Measurements from ENCODE around the gene PLIN1. TPM values are rescaled to one million over a fixed set of nuclear protein-coding genes. Genes with fewer than 3 reads are reported as not detected.

PLIN1 gene, protein sequence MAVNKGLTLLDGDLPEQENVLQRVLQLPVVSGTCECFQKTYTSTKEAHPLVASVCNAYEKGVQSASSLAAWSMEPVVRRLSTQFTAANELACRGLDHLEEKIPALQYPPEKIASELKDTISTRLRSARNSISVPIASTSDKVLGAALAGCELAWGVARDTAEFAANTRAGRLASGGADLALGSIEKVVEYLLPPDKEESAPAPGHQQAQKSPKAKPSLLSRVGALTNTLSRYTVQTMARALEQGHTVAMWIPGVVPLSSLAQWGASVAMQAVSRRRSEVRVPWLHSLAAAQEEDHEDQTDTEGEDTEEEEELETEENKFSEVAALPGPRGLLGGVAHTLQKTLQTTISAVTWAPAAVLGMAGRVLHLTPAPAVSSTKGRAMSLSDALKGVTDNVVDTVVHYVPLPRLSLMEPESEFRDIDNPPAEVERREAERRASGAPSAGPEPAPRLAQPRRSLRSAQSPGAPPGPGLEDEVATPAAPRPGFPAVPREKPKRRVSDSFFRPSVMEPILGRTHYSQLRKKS
- total RNA-seq (2014; rRNA removed; shearing (Covaris generic)), result 0.50 and 0.90 TPM in 2 replicates
- polyA plus RNA-seq (2016; fragmentation: Nextera tagmentation; extraction: Ambion mirVana), result 0.21 and 0.45 TPM in 2 replicates
- long read RNA-seq, result 0 reads

DNA sequence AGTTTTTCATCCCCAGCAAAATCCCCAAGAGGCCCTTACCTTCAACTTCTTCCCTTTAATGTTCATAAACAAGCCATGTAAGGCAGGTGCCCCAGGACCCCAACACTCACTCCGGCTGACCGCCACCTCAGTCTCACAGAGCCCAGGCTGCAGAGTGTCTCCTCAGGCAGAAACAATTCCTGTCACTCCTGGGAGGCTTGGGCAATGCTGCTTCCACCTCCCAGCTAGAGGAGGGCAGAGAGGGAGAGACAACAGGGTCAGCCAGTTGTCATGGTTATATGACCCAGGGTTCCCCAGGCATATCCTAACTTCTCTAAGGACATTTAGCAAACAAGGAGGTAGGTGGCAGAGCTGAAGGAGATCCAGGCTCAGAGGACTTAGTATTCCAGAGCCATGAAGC is at the start of gene PLIN1:
Gene PLIN1 (minus strand): TSS at position 156 of the 400 bp plus-strand sequence. CDS start 1,878 bp downstream, outside the sequence.
- H3K4me2 ChIP-seq, result no peak within 1 kb of the TSS
- Mint-ChIP-seq H3K9me3 (no peaks in the 10 kb centered on the region), H3K4me1 (no peaks in the 10 kb centered on the region), H3K36me3 (ENCODE audit: low read depth) (no peaks in the 10 kb centered on the region), H3K27ac (no peak within 1 kb of the TSS), H3K27me3 (ENCODE audit: insufficient read depth, low read depth, poor library complexity) (peaks cover 11% of the 10 kb centered on the region), H3K4me3 (no peak within 1 kb of the TSS)
- ATAC-seq, result no peak
- no peaks in the 10 kb centered on the region for H3K9me2 ChIP-seq (ENCODE audit: insufficient read depth)
- H3K27me3 ChIP-seq (ENCODE audit: insufficient read depth), result no peaks in the 10 kb centered on the region
- H3K4me1 ChIP-seq (ENCODE audit: insufficient read depth), result no peaks in the 10 kb centered on the region
- no peaks in the 10 kb centered on the region for H3F3A ChIP-seq (replicated peaks; ENCODE audit: low read depth)
- no peak for DNase-seq (ENCODE audit: low spot score)
- H3K36me3 ChIP-seq (ENCODE audit: insufficient read depth), result no peaks in the 10 kb centered on the region
- H3K4me3 ChIP-seq, result no peak within 1 kb of the TSS
- H4K20me1 ChIP-seq (replicated peaks; ENCODE audit: insufficient read depth), result no peaks in the 10 kb centered on the region; the same call in 1 of the 2 replicates
- no peak within 1 kb of the TSS for H2AFZ ChIP-seq
- H3K79me2 ChIP-seq (replicated peaks; ENCODE audit: insufficient read depth), result no peaks in the 10 kb centered on the region
- H3K27ac ChIP-seq (ENCODE audit: low read depth), result no peak within 1 kb of the TSS
- TF ChIP-seq, protein P1, sequence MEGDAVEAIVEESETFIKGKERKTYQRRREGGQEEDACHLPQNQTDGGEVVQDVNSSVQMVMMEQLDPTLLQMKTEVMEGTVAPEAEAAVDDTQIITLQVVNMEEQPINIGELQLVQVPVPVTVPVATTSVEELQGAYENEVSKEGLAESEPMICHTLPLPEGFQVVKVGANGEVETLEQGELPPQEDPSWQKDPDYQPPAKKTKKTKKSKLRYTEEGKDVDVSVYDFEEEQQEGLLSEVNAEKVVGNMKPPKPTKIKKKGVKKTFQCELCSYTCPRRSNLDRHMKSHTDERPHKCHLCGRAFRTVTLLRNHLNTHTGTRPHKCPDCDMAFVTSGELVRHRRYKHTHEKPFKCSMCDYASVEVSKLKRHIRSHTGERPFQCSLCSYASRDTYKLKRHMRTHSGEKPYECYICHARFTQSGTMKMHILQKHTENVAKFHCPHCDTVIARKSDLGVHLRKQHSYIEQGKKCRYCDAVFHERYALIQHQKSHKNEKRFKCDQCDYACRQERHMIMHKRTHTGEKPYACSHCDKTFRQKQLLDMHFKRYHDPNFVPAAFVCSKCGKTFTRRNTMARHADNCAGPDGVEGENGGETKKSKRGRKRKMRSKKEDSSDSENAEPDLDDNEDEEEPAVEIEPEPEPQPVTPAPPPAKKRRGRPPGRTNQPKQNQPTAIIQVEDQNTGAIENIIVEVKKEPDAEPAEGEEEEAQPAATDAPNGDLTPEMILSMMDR (conservative IDR thresholded peaks at IDR 0.05; ENCODE audit: low read depth in 2 of 2), result no peak
- TF ChIP-seq POLR2AphosphoS5 (IDR thresholded peaks at IDR 0.05; ENCODE audit: low read depth) (no peak), EZH2phosphoT487 (IDR thresholded peaks at IDR 0.05; ENCODE audit: unreplicated experiment) (no peak), JUNB (IDR thresholded peaks at IDR 0.05; ENCODE audit: unreplicated experiment) (no peak), NANOG (IDR thresholded peaks at IDR 0.05; ENCODE audit: borderline replicate concordance) (no peak), EZH2 (IDR thresholded peaks at IDR 0.05; ENCODE audit: low read depth, unreplicated experiment) (no peak), CREB1 (CRISPR knock-in tag; IDR thresholded peaks at IDR 0.05; ENCODE audit: low read depth) (no peak), ZNF331 (CRISPR knock-in tag; IDR thresholded peaks at IDR 0.05; ENCODE audit: low read depth) (no peak), STAT1 (IDR thresholded peaks at IDR 0.05; ENCODE audit: unreplicated experiment) (no peak), ZNF114 (CRISPR knock-in tag; IDR thresholded peaks at IDR 0.05) (no peak)
- TF ChIP-seq, protein P2, sequence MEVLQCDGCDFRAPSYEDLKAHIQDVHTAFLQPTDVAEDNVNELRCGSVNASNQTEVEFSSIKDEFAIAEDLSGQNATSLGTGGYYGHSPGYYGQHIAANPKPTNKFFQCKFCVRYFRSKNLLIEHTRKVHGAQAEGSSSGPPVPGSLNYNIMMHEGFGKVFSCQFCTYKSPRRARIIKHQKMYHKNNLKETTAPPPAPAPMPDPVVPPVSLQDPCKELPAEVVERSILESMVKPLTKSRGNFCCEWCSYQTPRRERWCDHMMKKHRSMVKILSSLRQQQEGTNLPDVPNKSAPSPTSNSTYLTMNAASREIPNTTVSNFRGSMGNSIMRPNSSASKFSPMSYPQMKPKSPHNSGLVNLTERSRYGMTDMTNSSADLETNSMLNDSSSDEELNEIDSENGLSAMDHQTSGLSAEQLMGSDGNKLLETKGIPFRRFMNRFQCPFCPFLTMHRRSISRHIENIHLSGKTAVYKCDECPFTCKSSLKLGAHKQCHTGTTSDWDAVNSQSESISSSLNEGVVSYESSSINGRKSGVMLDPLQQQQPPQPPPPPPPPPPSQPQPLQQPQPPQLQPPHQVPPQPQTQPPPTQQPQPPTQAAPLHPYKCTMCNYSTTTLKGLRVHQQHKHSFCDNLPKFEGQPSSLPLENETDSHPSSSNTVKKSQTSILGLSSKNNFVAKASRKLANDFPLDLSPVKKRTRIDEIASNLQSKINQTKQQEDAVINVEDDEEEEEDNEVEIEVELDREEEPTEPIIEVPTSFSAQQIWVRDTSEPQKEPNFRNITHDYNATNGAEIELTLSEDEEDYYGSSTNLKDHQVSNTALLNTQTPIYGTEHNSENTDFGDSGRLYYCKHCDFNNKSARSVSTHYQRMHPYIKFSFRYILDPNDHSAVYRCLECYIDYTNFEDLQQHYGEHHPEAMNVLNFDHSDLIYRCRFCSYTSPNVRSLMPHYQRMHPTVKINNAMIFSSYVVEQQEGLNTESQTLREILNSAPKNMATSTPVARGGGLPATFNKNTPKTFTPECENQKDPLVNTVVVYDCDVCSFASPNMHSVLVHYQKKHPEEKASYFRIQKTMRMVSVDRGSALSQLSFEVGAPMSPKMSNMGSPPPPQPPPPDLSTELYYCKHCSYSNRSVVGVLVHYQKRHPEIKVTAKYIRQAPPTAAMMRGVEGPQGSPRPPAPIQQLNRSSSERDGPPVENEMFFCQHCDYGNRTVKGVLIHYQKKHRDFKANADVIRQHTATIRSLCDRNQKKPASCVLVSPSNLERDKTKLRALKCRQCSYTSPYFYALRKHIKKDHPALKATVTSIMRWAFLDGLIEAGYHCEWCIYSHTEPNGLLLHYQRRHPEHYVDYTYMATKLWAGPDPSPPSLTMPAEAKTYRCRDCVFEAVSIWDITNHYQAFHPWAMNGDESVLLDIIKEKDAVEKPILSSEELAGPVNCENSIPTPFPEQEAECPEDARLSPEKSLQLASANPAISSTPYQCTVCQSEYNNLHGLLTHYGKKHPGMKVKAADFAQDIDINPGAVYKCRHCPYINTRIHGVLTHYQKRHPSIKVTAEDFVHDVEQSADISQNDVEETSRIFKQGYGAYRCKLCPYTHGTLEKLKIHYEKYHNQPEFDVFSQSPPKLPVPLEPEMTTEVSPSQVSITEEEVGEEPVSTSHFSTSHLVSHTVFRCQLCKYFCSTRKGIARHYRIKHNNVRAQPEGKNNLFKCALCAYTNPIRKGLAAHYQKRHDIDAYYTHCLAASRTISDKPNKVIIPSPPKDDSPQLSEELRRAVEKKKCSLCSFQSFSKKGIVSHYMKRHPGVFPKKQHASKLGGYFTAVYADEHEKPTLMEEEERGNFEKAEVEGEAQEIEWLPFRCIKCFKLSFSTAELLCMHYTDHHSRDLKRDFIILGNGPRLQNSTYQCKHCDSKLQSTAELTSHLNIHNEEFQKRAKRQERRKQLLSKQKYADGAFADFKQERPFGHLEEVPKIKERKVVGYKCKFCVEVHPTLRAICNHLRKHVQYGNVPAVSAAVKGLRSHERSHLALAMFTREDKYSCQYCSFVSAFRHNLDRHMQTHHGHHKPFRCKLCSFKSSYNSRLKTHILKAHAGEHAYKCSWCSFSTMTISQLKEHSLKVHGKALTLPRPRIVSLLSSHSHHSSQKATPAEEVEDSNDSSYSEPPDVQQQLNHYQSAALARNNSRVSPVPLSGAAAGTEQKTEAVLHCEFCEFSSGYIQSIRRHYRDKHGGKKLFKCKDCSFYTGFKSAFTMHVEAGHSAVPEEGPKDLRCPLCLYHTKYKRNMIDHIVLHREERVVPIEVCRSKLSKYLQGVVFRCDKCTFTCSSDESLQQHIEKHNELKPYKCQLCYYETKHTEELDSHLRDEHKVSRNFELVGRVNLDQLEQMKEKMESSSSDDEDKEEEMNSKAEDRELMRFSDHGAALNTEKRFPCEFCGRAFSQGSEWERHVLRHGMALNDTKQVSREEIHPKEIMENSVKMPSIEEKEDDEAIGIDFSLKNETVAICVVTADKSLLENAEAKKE (CRISPR knock-in tag; IDR thresholded peaks at IDR 0.05), result no peak
- TF ChIP-seq, protein P3, sequence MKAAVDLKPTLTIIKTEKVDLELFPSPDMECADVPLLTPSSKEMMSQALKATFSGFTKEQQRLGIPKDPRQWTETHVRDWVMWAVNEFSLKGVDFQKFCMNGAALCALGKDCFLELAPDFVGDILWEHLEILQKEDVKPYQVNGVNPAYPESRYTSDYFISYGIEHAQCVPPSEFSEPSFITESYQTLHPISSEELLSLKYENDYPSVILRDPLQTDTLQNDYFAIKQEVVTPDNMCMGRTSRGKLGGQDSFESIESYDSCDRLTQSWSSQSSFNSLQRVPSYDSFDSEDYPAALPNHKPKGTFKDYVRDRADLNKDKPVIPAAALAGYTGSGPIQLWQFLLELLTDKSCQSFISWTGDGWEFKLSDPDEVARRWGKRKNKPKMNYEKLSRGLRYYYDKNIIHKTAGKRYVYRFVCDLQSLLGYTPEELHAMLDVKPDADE (IDR thresholded peaks at IDR 0.05), result no peak
- TF ChIP-seq, protein P4, sequence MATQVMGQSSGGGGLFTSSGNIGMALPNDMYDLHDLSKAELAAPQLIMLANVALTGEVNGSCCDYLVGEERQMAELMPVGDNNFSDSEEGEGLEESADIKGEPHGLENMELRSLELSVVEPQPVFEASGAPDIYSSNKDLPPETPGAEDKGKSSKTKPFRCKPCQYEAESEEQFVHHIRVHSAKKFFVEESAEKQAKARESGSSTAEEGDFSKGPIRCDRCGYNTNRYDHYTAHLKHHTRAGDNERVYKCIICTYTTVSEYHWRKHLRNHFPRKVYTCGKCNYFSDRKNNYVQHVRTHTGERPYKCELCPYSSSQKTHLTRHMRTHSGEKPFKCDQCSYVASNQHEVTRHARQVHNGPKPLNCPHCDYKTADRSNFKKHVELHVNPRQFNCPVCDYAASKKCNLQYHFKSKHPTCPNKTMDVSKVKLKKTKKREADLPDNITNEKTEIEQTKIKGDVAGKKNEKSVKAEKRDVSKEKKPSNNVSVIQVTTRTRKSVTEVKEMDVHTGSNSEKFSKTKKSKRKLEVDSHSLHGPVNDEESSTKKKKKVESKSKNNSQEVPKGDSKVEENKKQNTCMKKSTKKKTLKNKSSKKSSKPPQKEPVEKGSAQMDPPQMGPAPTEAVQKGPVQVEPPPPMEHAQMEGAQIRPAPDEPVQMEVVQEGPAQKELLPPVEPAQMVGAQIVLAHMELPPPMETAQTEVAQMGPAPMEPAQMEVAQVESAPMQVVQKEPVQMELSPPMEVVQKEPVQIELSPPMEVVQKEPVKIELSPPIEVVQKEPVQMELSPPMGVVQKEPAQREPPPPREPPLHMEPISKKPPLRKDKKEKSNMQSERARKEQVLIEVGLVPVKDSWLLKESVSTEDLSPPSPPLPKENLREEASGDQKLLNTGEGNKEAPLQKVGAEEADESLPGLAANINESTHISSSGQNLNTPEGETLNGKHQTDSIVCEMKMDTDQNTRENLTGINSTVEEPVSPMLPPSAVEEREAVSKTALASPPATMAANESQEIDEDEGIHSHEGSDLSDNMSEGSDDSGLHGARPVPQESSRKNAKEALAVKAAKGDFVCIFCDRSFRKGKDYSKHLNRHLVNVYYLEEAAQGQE (IDR thresholded peaks at IDR 0.05; ENCODE audit: unreplicated experiment), result no peak

All from GM23338 (cell line).